ENCODE measurements around the gene EIF4H.

DNA sequence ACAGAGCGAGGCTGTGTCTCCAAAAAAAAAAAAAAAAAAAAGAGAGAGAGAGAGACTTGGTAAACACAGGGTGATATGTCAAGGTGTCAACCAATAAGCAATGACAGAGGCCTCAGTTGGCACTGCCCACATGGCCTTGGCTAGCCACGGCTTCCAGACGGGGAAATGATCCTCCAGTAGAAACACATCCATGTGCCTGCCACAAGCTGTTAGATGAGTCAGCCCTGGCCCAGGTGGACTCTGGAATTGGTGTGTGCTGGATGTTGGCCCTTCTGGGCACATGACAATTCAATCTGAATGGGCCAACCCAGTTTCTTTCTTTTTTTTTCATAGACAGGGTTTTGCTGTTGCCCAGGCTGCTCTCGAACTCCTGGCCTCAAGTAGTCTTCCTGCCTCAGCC, 66.3 kb downstream of the EIF4H start:
- TF ChIP-seq EZH2 (IDR thresholded peaks at IDR 0.05): no peak
- TF ChIP-seq, protein P1, sequence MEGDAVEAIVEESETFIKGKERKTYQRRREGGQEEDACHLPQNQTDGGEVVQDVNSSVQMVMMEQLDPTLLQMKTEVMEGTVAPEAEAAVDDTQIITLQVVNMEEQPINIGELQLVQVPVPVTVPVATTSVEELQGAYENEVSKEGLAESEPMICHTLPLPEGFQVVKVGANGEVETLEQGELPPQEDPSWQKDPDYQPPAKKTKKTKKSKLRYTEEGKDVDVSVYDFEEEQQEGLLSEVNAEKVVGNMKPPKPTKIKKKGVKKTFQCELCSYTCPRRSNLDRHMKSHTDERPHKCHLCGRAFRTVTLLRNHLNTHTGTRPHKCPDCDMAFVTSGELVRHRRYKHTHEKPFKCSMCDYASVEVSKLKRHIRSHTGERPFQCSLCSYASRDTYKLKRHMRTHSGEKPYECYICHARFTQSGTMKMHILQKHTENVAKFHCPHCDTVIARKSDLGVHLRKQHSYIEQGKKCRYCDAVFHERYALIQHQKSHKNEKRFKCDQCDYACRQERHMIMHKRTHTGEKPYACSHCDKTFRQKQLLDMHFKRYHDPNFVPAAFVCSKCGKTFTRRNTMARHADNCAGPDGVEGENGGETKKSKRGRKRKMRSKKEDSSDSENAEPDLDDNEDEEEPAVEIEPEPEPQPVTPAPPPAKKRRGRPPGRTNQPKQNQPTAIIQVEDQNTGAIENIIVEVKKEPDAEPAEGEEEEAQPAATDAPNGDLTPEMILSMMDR (IDR thresholded peaks at IDR 0.05): no peak
- TF ChIP-seq EZH2phosphoT487 (IDR thresholded peaks at IDR 0.05): no peak
